C4-2B (cell line): ENCODE results near the gene PTPRD.

Source experiments
- H3K27ac ChIP-seq: fragments of 450-650 bp; 2 replicates; pipeline ENCODE4 v1.5.1; 2017
- CTCF ChIP-seq: fragments of 450-650 bp; conservative IDR thresholded peaks from 2 replicates; pipeline ENCODE4 v1.5.1; 2017; ENCODE audit warnings: mild to moderate bottlenecking
- ZFX ChIP-seq: fragments of 450-650 bp; IDR thresholded peaks from 2 replicates; pipeline ENCODE4 v1.6.1; 2017

The PTPRD gene

GRCh38 chr9:9170439-9171134, 1442.2 kb downstream of the PTPRD start:
- no peak overlapping the region for H3K27ac ChIP-seq
- TF ChIP-seq CTCF (no peak), ZFX (no peak)

- no peak overlapping the region for H3K27ac ChIP-seq
- TF ChIP-seq ZFX (no peak), CTCF (no peak)
These were observed 1470.8 kb downstream of the PTPRD start for GRCh38 chr9:9142001-9142400.

GRCh38 chr9:9133526-9133925, 1479.3 kb downstream of the PTPRD start:
- TF ChIP-seq ZFX (no peak), CTCF (no peak)
- H3K27ac ChIP-seq, result no peak overlapping the region

GRCh38 chr9:9124616-9125015, 1488.2 kb downstream of the PTPRD start:
- TF ChIP-seq CTCF (no peak), ZFX (no peak)
- H3K27ac ChIP-seq, result no peak overlapping the region

GRCh38 chr9:9122230-9122875, 1490.4 kb downstream of the PTPRD start:
- TF ChIP-seq CTCF (no peak), ZFX (no peak)
- H3K27ac ChIP-seq, result no peak overlapping the region

GRCh38 chr9:9117866-9118265, 1494.9 kb downstream of the PTPRD start:
- H3K27ac ChIP-seq, result no peak overlapping the region
- no peak for TF ChIP-seq ZFX
- TF ChIP-seq CTCF, result no peak

GRCh38 chr9:9112001-9112720, 1500.6 kb downstream of the PTPRD start:
- H3K27ac ChIP-seq, result no peak overlapping the region
- no peak for TF ChIP-seq ZFX
- no peak for TF ChIP-seq CTCF
